Nephron progenitor cell (in vitro differentiated cells): ENCODE data around the gene ZEB2.

Experiments
- DNase-seq: peaks from one replicate; pipeline ENCODE4 v3.0.0; 2021
- H3K27ac Mint-ChIP-seq: 2 replicates; pipeline ENCODE4 v1.8.0; 2021; ENCODE audit warnings: mild to moderate bottlenecking, moderate library complexity, mixed read lengths
- H3K27me3 Mint-ChIP-seq: 2 replicates; pipeline ENCODE4 v1.8.0; 2021; ENCODE audit warnings: mild to moderate bottlenecking, low read depth, mixed read lengths; ENCODE audit not compliant: poor library complexity
- H3K36me3 Mint-ChIP-seq: 2 replicates; pipeline ENCODE4 v1.8.0; 2021; ENCODE audit warnings: low read depth, mixed read lengths
- H3K4me1 Mint-ChIP-seq: 2 replicates; pipeline ENCODE4 v1.8.0; 2021; ENCODE audit warnings: mixed read lengths
- H3K4me3 Mint-ChIP-seq: 2 replicates; pipeline ENCODE4 v1.8.0; 2021; ENCODE audit warnings: mild to moderate bottlenecking, moderate library complexity, mixed read lengths
- H3K9me3 Mint-ChIP-seq: 2 replicates; pipeline ENCODE4 v1.8.0; 2021; ENCODE audit warnings: mild to moderate bottlenecking, moderate library complexity, mixed read lengths
- TF ChIP-seq, protein P1 (sequence below): fragments of 200-600 bp; sonication (generic); IDR thresholded peaks from 2 replicates; pipeline ENCODE4 v1.5.0; 2021; ENCODE audit warnings: antibody characterized with exemption

ZEB2 gene

DNA sequence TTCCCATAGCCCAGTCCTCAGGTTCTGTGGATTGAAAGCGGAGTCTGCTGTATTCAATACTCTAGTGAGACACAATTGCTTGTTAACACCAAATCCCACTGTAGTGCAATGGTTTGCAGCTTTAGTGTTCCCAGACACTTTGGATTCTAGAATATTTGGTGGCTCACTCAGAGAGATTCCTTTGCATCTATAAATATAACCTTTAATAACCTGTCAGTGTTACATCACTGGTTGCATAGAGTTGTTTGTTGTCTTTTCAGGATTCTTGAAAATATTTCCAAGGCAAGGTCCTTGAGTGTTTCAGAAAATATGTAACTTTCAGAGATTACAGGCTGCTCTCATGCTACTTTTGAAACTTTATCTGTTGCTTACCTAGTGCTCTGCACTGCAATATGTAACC is 157.5 kb downstream of the ZEB2 start:
- Mint-ChIP-seq H3K36me3 (peaks cover 5% of the 10 kb centered on the region), H3K9me3 (no peaks in the 10 kb centered on the region), H3K4me3 (no peak overlapping the region), H3K27ac (no peak overlapping the region), H3K4me1 (peaks cover 12% of the 10 kb centered on the region), H3K27me3 (peaks cover 8% of the 10 kb centered on the region)
- TF ChIP-seq, protein P1, sequence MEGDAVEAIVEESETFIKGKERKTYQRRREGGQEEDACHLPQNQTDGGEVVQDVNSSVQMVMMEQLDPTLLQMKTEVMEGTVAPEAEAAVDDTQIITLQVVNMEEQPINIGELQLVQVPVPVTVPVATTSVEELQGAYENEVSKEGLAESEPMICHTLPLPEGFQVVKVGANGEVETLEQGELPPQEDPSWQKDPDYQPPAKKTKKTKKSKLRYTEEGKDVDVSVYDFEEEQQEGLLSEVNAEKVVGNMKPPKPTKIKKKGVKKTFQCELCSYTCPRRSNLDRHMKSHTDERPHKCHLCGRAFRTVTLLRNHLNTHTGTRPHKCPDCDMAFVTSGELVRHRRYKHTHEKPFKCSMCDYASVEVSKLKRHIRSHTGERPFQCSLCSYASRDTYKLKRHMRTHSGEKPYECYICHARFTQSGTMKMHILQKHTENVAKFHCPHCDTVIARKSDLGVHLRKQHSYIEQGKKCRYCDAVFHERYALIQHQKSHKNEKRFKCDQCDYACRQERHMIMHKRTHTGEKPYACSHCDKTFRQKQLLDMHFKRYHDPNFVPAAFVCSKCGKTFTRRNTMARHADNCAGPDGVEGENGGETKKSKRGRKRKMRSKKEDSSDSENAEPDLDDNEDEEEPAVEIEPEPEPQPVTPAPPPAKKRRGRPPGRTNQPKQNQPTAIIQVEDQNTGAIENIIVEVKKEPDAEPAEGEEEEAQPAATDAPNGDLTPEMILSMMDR, result no peak
- DNase-seq, result no peak

DNA sequence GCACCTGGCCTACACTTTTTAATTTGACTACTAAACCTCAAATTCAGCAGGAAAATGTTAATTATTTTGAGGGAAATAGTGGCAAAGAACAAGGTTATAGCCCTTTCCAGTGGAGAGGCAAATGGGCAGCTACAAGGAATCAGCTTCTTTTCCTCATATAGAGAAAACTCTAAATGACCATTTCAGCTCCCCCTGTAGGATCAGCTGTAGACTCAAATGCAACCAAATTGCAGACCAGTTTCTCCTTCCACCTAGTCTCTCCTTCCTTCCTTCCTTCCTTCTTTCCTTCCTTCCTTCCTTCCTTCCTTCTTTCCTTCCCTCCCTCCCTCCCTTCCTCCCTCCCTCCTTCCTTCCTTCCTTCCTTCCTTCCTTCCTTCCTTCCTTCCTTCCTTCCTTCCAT is 158.2 kb downstream of the ZEB2 start:
- no peak overlapping the region for H3K4me3 Mint-ChIP-seq
- H3K36me3 Mint-ChIP-seq, result peaks cover 5% of the 10 kb centered on the region

DNA sequence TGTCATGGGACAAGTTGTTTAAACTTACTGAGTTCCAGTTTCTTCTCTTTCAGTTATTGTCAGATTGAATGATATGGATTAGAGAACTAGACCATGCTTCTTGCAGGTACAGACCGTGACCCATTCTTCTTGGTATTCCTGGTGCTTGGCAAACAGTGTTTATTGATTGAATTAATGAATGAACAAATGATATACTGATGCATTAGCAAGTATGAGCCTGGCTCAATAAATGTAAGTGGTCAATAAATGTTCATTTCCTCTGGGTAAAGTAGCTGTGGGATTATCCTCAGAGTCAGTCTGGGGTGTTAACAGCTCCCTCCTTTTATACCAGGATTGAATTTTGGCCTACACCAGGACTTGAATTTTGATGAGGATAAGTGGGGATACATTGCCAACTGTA is 160.2 kb downstream of the ZEB2 start:
- DNase-seq, result no peak
- Mint-ChIP-seq H3K4me3 (no peak overlapping the region), H3K27me3 (peaks cover 8% of the 10 kb centered on the region), H3K9me3 (peaks cover 5% of the 10 kb centered on the region), H3K27ac (no peak overlapping the region), H3K4me1 (peaks cover 22% of the 10 kb centered on the region), H3K36me3 (peaks cover 5% of the 10 kb centered on the region)
- TF ChIP-seq, protein P1, result no peak

More for the DNA sequence above, 158.2 kb downstream of the ZEB2 start:
- Mint-ChIP-seq H3K27ac (peak overlapping the region; percentile 30), H3K9me3 (no peaks in the 10 kb centered on the region), H3K27me3 (peaks cover 8% of the 10 kb centered on the region), H3K4me1 (peaks cover 17% of the 10 kb centered on the region)
- DNase-seq, result no peak
- TF ChIP-seq, protein P1, result no peak

DNA sequence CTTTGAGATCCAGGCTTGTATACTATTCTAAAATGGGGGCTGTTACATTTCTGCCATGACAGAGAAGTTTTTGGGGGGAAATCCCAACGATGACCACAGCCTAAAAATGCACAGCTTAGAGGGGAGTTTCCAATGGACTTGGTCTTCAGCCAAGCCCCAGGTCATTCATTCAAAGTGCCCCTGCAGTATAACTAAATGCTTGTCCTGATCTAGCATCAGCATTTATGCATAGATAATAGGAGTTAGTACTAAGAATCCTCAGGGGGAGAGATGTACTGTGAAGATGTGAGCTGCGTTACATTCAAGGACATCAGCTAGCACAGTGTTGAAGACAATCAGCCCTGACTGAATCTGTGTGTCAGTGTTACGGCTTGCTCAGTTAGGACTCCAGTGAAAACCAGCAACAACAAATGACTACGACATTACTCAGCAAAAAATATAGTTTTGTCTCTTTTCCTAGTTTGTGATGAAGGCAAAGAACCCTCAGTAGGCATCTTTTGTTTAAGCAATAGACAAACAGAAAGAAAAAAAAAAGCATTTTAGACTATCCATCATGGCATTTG is 160.9 kb downstream of the ZEB2 start:
- DNase-seq, result no peak
- Mint-ChIP-seq H3K4me3 (no peak overlapping the region), H3K27me3 (peaks cover 5% of the 10 kb centered on the region), H3K4me1 (peaks cover 19% of the 10 kb centered on the region), H3K36me3 (peaks cover 5% of the 10 kb centered on the region), H3K27ac (no peak overlapping the region), H3K9me3 (peaks cover 5% of the 10 kb centered on the region)
- TF ChIP-seq, protein P1, result no peak

DNA sequence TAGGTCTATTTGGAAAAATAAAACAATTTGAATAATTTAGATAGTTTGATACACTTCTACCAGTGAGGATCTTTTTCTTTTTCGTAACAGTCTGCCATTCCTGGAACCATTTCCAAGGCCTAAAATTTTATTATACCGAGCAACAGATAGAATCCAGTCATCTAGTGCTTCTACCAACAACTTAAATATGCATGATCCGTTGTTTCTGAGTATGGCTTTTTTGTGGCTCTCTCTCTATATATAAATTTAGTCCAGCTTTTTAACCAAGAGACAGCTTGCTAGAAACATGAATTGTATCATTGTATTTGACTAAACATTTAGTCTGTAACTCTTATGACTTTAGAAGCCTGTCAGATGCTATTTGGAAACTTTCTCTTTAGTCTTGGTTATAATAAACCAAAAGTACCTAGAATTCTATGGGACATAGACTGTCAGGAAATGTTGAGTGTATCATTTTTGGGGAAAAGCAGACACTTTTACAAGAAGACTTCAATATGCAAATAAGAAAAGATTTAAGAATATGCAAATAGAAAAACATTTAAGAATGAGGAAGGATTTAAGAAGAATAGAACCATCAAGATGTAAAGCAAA is 161.4 kb downstream of the ZEB2 start:
- Mint-ChIP-seq H3K27me3 (peaks cover 4% of the 10 kb centered on the region), H3K4me3 (no peak overlapping the region), H3K9me3 (peaks cover 5% of the 10 kb centered on the region), H3K4me1 (peaks cover 24% of the 10 kb centered on the region), H3K36me3 (peaks cover 5% of the 10 kb centered on the region), H3K27ac (no peak overlapping the region)
- no peak for DNase-seq
- TF ChIP-seq, protein P1, result no peak
